HG03575 (cell line): Measurements from ENCODE around the gene BCR.
"Not testable (repeated sequence)": the region's sequence is repeated elsewhere in the genome, so short reads cannot be mapped to it uniquely, and the experiment has no call there.

Source experiments
- ATAC-seq: cut with Tn5 transposase; IDR thresholded peaks from one replicate; pipeline ENCODE4 v1.9.1; 2021; ENCODE audit not compliant: unreplicated experiment, insufficient number of reproducible peaks, low FRiP score; ENCODE audit errors: extremely low read depth

Gene BCR

DNA sequence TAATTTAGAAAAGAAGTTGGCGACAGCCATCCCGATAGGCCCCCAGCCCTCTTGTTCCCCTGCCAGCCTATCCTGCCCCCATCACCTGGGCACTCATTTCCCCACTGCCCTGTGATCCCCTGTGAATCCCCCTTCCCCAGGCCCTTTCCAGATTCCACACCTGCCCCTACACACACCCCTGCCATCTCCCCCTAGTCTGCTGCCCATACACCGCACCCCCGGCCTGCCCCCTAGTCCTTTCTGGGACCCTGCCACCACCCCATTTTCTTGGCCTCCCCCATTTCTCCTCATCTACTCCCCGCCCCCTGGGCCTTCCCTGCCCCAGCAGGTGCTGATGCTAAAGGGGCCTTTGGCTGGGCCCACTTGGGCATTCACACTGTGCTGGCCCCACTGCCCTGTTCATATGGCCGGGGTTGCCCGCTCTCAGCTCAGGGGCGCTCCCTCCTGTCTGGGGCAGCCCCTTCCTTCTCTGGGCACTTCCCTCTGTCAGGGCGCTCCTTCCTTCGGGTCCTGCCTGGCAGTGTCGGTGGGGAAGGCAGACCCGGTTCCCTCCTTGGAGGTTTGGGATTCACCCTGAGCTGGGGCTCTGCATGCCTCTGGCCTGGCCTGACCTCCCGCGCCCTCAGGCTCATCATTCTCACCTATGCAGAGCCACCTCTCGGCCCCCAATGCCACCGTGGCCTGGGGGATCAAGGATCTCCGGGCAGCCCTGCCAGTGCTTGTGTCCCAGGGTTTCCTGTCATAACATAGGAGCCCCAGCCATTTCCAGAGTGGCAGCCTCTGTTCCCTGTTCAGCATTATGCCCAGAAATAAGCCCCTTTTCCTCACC is 108.2 kb downstream of the BCR start:
- no peak for ATAC-seq

- ATAC-seq: no peak
Measured at GRCh38 chr22:23289130-23289503, 108.8 kb downstream of the BCR start.

DNA sequence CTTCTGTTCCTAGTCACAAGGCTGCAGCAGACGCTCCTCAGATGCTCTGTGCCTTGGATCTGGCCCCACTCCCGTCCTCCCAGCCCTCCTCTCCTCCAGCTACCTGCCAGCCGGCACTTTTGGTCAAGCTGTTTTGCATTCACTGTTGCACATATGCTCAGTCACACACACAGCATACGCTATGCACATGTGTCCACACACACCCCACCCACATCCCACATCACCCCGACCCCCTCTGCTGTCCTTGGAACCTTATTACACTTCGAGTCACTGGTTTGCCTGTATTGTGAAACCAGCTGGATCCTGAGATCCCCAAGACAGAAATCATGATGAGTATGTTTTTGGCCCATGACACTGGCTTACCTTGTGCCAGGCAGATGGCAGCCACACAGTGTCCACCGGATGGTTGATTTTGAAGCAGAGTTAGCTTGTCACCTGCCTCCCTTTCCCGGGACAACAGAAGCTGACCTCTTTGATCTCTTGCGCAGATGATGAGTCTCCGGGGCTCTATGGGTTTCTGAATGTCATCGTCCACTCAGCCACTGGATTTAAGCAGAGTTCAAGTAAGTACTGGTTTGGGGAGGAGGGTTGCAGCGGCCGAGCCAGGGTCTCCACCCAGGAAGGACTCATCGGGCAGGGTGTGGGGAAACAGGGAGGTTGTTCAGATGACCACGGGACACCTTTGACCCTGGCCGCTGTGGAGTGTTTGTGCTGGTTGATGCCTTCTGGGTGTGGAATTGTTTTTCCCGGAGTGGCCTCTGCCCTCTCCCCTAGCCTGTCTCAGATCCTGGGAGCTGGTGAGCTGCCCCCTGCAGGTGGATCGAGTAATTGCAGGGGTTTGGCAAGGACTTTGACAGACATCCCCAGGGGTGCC is 109.8 kb downstream of the BCR start:
- ATAC-seq: no peak

- ATAC-seq: no peak
Measured at GRCh38 chr22:23291806-23292452, 111.6 kb downstream of the BCR start.

DNA sequence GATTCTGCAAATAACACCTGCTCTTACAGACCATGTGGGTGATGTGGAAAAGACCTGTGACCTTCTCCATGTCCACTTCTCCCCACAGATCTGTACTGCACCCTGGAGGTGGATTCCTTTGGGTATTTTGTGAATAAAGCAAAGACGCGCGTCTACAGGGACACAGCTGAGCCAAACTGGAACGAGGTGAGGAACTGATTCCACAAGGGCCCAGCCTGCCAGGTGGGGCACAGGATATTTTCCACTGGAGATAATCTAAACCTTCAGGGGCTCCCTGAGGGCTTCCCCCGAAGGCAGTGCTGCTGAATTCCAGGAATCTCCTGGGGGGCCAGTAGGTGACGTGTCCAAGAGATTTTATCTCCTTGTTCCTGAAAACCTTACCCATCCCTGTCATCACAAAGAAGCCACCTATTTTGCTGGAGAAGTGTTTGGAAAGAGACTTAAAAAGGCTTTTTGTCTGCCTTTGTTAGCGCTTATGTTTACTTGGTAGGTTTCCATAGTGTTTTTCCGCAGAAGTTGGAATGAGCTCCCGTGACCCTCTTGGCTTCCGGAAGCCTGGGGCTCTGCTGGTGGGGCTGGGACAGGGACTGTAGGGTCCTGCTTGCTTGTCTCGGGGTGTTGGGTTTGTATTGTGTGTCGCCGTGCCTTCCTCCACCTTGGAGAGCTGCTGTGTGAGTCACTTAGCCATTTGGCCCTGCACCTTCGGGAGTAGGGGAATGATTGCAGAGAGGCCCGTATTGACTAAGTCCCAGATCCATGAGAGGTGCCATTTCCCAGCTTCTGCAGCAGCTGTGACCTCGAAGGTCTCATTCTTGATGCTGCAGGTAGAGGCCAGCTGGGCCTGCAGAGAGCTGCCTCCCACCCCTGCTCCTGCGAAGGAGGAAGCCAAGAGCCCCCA is 112.4 kb downstream of the BCR start:
- ATAC-seq: no peak

GRCh38 chr22:23293720-23294119 is 113.4 kb downstream of the BCR start:
- no peak for ATAC-seq

DNA sequence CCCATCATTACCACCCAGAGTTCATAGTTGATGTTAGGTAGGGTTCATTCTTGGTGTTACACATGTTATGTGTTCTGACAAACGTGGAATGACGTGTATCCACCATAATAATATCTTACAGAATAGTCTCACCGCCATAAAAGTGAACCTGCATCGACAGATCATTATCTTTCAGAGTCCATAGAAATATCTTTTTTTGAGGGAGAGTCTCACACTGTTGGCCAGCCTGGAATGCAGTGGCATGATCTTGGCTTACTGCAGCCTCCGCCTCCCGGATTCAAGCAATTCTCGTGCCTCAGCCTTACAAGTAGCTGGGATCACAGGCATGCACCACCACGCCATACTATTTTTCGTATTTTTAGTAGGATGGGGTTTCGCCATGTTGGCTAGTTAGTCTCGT is 113.9 kb downstream of the BCR start:
- no peak for ATAC-seq

DNA sequence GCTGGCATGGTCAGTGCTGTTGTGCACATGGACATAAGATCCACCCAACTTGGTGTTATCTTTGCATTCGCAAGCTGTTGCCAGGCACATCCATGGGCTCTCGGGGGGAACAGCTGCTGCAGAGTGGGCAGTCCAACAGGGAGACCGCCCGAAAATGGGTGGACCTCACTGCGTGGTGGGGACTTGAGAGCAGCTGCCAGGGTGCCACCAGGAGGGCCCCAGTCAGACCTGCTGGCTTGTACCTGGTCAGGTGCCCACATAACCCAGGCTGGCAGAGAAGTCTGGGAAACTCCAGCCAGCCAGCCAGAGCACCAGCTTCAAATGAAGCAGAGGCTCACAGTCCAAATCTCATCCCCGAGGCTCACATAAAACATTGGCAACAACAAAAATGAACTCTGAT is 120.2 kb downstream of the BCR start:
- no peak for ATAC-seq

- no peak for ATAC-seq
Measured at GRCh38 chr22:23301591-23301990, 121.3 kb downstream of the BCR start.

GRCh38 chr22:23302171-23303002 is 122.1 kb downstream of the BCR start:
- no peak for ATAC-seq

DNA sequence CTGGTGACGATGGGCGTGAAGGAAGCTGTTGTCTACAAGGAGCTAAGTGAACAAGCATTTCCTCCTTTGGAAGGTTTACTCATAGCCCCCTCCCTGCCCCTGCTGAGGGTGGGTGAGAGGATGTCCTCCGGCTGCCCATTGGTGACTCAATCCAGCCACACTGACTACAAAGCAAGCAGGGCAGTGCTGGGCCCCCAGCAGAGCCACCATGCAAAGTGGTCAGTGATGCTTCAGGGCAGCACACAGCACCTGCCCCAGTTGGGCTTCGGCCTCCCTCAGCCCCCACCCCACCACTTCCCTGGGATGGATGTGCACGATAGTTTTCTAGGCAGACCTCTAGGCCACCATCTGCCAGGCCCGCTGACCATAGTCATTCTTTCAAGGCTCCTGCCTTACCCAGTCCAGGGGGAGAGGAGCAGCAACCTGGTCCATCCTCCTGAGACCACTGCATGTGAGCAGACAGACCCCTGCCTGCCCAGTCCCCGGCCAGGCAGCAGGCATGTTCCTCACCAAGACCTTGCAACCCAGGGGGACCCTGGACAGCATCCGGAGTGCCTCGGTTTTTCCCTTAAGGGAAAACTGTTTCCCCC is 125.1 kb downstream of the BCR start:
- ATAC-seq: no peak

- ATAC-seq: no peak
Measured at GRCh38 chr22:23305922-23306374, 125.6 kb downstream of the BCR start.

DNA sequence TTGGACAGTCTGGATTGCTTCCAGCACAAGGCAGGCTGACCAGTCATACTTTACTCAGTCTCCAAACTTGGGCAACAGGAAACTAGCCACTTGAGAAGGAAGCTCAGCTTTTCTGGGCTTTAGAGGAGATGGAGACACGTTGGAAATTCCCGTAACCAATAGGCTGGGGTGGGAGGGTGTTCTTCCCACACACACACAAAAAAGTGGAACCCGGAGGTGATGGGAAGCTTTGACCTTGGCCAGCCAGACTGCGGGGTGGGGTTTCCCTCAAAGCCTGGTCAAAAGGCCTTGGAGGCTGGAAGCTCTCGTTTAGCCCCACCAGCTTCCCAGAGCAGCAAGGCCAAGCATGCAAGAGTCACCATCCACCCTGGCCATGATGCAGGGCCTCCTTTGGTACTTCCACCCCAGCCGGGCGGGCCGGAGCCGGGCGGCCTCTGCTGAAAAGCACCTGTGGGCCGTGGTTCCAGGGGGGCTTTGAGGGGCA is 126.2 kb downstream of the BCR start:
- ATAC-seq: no peak

DNA sequence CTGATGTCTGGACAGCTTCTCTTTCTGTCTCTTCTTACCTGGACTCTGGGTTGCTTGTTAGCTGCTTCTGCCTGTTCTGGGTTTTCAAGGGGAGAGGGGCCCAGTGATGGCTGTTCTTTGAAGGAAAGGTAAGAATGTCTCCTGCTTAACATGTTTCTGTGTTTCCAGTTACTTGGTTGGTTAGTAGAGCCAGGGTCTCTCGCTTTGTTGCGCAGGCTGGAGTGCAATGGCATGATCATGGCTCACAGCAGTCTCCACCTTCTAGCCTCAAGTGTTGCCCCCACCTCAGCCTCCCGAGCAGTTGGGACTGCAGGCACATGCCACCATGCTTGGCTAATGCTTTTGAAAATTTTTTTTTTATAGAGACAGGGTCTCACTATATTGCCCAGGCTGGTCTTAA is 126.6 kb downstream of the BCR start:
- ATAC-seq: no peak

GRCh38 chr22:23307511-23307910 is 127.2 kb downstream of the BCR start:
- ATAC-seq: not testable (repeated sequence)

DNA sequence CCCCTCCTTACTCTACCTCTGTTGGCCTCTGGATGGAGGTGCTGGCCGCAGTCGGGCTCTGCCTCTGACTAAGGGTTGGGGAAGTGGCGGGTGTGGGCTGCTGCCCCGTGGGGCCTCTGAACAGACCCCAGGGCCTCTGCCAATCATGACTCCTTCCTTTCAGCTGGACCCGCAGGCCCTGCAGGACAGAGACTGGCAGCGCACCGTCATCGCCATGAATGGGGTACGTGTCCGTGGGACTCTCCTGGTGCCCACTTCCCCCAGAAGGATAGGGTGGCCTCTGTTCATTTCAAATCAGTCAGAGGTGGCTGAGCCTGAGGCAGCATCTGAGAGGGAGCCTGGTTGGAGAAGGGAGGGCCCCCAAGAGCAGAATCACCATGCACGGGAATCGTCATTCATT is 129.0 kb downstream of the BCR start:
- ATAC-seq: not testable (repeated sequence)

DNA sequence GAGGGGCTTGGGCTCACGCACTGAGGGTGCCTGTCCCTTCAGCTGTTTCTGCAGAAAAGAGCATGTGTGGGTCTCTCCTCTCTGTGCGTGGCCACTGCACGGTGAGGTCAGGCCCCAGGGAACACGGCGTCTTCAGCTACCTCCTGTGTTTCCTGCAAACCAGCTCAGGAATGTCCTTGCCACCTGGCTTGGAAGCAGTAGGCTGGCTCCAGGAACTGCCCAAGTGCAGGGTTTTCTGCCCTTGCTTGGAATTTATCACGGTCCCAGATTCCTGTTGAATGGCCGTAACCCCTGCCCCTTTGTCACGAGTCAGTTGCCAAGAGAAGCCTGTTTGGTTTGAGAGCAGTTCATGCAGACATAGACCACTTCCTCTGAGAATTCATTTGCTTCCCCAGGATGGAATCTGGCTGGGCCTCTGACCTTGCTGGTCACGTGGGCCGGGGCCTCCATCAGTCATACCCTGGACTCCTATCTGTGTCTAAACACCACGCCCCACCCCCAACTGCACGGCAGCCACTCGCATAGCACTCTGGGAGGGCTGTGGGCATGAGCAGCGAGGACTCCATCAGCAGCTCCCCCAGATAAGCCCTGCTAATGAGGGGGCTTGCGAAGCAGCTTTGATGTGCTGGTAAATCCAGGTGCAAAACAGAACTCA is 130.3 kb downstream of the BCR start:
- ATAC-seq: not testable (repeated sequence)
